Activated naive CD8-positive, alpha-beta T cell (primary cell): ENCODE measurements around the gene GLS.
"Not testable (repeated sequence)": the region's sequence is repeated elsewhere in the genome, so short reads cannot be mapped to it uniquely, and the experiment has no call there.

Experiments used
- H3K27ac Mint-ChIP-seq: one replicate; pipeline ENCODE4 v1.8.0; 2021; ENCODE audit warnings: mixed read lengths
- H3K27me3 Mint-ChIP-seq: one replicate; pipeline ENCODE4 v1.8.0; 2021; ENCODE audit warnings: mixed read lengths
- H3K36me3 Mint-ChIP-seq: one replicate; pipeline ENCODE4 v1.8.0; 2021; ENCODE audit warnings: mixed read lengths
- H3K4me1 Mint-ChIP-seq: one replicate; pipeline ENCODE4 v1.8.0; 2021; ENCODE audit warnings: low read depth, mixed read lengths
- H3K4me3 Mint-ChIP-seq: one replicate; pipeline ENCODE4 v1.8.0; 2021; ENCODE audit warnings: mild to moderate bottlenecking, mixed read lengths
- H3K9me3 Mint-ChIP-seq: one replicate; pipeline ENCODE4 v1.8.0; 2021; ENCODE audit warnings: low read depth, mixed read lengths

The GLS gene

DNA sequence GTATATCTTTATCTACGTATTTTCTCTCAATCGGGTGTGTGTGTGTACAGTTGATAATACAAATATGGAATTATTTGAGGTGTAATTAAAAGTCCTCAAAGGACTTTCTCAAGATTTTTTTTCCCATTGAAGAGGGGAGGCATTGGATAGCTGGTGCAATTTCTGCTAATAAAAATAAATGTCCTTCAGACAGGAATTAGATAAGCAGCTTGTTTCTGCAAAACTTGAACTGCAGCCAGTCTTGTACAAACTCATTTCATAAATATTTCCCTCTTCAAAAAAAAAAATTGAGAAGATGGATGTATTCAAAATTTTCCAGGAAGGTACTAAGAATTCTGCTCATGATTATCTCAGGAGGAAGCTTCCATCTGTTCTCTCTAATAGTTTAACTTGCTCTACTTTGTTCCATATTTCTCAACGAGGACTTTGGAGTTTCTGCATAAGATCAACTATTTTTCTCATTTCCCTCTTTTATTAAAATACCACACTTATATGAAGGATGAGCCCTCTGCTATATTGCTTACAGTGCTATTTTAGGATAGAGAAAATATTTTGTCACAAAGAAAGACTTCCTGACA lies 33.0 kb upstream of the GLS start:
- H3K4me1 Mint-ChIP-seq, result peaks cover 16% of the 10 kb centered on the region
- H3K27ac Mint-ChIP-seq, result no peak overlapping the region

DNA sequence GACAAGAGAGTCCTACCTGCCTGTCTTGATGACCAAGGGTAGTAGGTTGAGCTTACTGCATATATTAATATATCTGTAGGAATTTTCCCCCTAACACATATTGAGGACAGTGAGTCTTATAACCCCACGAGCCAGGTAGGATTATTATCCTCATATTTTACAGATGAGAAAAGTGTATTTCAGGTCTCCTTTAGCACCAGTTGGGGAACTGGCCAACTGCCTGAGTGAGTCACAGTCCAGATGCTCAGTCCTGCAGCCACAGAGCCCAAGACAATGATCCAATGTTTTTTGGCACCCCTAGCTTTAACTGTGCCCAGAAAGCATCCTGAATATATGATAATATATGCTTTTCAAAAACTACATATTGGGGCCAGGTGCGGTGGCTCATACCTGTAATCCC lies 30.8 kb upstream of the GLS start:
- H3K9me3 Mint-ChIP-seq, result no peaks in the 10 kb centered on the region
- no peak overlapping the region for H3K27ac Mint-ChIP-seq
- H3K4me3 Mint-ChIP-seq, result no peak overlapping the region
- H3K4me1 Mint-ChIP-seq, result peaks cover 4% of the 10 kb centered on the region
- H3K27me3 Mint-ChIP-seq, result no peaks in the 10 kb centered on the region
- no peaks in the 10 kb centered on the region for H3K36me3 Mint-ChIP-seq

More for the DNA sequence above, 33.0 kb upstream of the GLS start:
- no peaks in the 10 kb centered on the region for H3K27me3 Mint-ChIP-seq
- H3K4me3 Mint-ChIP-seq, result no peak overlapping the region
- H3K36me3 Mint-ChIP-seq, result peaks cover 6% of the 10 kb centered on the region
- no peaks in the 10 kb centered on the region for H3K9me3 Mint-ChIP-seq

DNA sequence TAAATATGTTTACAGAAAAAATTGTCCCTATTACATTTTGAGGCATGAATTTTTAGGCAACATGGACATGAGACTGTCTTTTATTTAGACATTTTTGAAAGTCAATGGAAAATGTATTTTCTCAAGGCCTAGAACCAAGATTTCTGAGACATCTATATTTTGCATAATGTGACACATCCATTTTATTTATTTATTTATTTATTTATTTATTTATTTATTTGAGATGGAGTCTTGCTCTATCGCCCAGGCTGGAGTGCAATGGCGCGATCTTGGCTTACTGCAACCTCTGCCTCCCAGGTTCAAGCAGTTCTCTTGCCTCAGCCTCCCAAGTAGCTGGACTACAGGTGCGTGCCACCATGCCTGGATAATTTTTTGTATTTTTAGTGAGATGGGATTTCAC lies 27.6 kb upstream of the GLS start:
- not testable (repeated sequence) for H3K4me3 Mint-ChIP-seq, H3K27ac Mint-ChIP-seq, H3K4me1 Mint-ChIP-seq, H3K27me3 Mint-ChIP-seq, H3K9me3 Mint-ChIP-seq, H3K36me3 Mint-ChIP-seq

DNA sequence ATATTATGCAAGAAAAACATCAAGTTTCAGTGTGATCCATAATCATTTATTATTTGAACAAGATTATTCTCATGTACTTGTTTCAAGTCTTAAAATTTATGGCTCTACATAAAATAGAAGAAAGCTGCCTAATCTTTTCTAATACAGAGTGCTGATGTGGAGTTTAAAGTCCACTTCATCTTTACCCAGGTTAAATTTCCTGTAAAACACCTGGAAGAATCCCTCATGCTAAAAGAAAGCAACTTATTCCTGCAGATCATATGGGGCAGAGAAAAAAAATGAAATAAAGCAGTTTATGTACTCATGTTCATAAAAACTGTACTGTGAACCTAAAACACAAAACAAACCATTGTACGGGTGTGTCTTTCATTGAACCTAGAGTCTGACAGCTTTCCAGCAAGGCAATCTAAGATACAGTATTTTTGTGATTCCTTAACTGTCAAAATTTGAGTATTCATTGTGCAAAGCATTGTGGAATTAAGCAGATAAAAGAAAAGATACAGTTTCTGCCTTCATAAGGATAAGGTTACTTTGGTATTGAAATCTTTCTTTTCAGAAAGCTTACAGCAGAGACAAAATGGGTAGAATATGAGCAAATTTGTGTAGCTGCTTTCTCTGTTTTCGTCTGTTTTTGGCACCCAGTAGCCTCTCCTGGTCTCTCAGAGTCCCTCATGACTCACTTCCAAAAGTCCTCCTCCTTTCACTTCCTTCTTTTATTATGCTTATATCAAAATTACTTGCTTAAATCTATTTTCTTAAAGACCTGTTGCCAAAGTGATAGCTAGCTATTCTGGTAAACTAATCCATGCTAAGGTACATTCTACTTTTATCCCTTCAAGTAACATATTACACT lies 26.9 kb upstream of the GLS start:
- Mint-ChIP-seq H3K27ac (no peak overlapping the region), H3K9me3 (no peaks in the 10 kb centered on the region), H3K4me3 (no peak overlapping the region), H3K27me3 (no peaks in the 10 kb centered on the region), H3K36me3 (peaks cover 2% of the 10 kb centered on the region), H3K4me1 (peaks cover 4% of the 10 kb centered on the region)

DNA sequence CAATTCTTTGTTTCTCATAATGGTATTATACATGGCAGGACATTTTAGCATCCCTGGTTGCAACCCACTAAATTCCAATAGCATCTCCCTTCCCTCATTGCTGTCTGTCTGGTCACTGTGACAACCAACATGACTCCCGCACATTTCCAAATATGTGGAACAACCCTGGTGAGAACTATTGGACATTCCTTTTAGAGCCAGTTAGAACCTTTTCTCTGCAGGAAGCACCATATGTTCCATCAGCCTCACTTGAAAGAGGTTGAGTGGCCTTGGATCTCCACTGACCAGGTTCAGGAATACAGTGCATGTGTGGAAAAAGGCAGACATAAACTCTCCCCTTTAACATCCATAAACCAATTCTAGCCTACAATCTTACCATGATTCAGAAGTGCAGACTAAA lies 25.9 kb upstream of the GLS start:
- Mint-ChIP-seq H3K4me3 (no peak overlapping the region), H3K9me3 (no peaks in the 10 kb centered on the region), H3K27ac (no peak overlapping the region), H3K4me1 (peaks cover 2% of the 10 kb centered on the region), H3K36me3 (peaks cover 3% of the 10 kb centered on the region), H3K27me3 (no peaks in the 10 kb centered on the region)

DNA sequence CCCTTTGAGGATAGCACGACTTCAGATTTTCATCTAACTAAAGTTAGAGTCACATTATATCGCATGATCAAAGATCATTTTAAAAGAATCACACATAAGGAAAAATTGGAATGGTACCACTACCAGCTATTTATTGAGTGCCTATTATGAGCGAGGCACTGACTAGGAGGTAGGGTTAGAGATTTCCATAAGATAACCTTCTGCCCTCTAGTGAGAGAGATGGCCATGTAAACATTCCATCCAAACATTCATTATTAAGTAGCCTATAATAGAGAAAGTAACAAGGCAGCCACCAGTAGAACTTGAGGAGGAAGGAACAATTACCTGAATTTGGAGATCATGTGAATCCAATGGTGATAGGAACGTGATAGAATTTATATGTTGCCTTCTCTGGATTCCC lies 25.4 kb upstream of the GLS start:
- Mint-ChIP-seq H3K27ac (no peak overlapping the region), H3K4me3 (no peak overlapping the region), H3K4me1 (peaks cover 2% of the 10 kb centered on the region), H3K36me3 (peaks cover 3% of the 10 kb centered on the region), H3K9me3 (no peaks in the 10 kb centered on the region), H3K27me3 (no peaks in the 10 kb centered on the region)

DNA sequence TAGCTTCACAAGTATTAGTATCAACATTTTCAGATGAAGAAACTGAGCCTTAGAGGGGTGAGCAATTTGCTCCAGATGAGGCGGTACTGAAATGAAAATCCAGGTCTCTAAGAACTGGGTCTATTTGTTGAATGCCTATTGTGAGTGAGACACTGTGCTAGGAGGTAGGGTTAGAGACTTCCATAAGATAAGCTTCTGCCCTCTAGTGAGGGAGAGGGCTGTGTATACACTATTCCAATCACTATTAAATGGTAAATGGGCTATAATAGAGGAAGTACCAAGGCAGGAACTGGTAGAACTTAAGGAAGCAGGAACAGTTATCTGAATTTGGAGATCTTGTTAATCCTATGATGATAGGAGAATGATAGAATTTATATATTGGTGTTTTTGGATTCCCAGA lies 23.6 kb upstream of the GLS start:
- H3K4me3 Mint-ChIP-seq, result no peak overlapping the region
- H3K27ac Mint-ChIP-seq, result no peak overlapping the region
- no peaks in the 10 kb centered on the region for H3K4me1 Mint-ChIP-seq
- H3K27me3 Mint-ChIP-seq, result no peaks in the 10 kb centered on the region
- peaks cover 9% of the 10 kb centered on the region for H3K36me3 Mint-ChIP-seq
- no peaks in the 10 kb centered on the region for H3K9me3 Mint-ChIP-seq

DNA sequence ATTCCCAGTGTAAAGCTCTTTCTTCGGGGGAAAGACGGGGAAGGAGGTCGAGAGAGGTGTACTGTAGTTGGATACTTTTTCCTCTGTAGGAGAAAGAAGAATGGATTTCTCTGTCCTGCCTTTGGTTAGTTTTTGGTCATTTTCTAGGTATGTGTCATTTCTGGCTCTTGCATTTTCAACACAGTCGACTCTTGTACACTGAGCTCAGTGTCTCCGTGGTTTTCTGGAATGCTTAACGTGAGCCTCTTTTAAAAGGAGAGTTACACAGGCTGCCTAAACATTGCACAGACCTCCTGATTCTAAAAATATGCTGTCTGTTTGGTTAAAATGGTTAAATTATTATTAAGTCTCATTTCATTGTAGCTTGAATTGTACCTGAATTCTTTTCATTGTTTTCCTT lies 21.8 kb upstream of the GLS start:
- H3K4me3 Mint-ChIP-seq, result no peak overlapping the region
- no peaks in the 10 kb centered on the region for H3K9me3 Mint-ChIP-seq
- no peak overlapping the region for H3K27ac Mint-ChIP-seq

DNA sequence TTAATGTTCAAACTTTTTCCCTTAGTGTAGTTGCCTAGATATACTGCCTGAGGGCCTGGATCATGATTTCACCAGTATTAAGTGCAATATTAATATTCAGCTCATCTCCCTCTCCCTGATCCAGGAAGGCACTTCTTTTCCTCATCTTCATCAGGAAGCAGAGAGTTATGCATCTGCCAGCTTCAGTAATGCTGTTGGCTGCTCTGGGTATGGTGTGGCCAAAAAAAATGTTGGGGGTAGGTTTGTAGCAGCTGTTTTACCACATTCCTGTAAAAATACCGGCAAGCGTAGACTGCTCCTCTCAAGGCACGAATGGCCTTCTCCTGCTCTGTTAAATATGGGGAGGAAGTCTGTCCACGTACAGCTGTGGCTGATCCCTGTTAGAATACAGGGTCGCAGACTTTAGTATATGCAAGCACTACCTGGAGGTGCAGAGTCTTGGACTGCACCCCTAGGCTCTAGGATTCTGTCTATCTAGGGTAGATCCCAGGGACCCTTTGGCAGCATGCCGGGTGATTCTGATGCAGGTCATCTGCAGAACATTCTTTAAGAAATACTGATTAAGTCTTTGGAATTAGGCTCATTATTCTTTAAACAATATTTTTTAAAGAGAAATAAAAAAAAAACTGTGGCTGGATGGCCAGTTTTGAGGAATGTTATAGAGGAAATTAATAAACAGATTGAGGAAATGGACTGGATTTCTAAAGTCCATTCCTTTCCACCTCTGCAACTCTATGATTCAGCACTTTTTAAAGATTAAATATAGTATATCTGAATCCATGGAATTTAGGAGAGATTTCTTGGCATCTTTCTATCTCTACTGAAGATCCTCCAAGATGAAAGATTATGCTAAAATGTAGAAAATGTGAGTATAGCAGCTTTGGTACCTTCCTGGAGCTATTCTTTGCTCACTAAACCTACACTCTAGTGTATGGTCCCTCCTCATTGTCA lies 21.0 kb upstream of the GLS start:
- Mint-ChIP-seq H3K9me3 (no peaks in the 10 kb centered on the region), H3K36me3 (peaks cover 11% of the 10 kb centered on the region), H3K4me3 (no peak overlapping the region), H3K27ac (no peak overlapping the region), H3K27me3 (no peaks in the 10 kb centered on the region), H3K4me1 (peaks cover 23% of the 10 kb centered on the region)

More for the DNA sequence above, 21.8 kb upstream of the GLS start:
- Mint-ChIP-seq H3K36me3 (peaks cover 11% of the 10 kb centered on the region), H3K27me3 (no peaks in the 10 kb centered on the region), H3K4me1 (peaks cover 15% of the 10 kb centered on the region)

DNA sequence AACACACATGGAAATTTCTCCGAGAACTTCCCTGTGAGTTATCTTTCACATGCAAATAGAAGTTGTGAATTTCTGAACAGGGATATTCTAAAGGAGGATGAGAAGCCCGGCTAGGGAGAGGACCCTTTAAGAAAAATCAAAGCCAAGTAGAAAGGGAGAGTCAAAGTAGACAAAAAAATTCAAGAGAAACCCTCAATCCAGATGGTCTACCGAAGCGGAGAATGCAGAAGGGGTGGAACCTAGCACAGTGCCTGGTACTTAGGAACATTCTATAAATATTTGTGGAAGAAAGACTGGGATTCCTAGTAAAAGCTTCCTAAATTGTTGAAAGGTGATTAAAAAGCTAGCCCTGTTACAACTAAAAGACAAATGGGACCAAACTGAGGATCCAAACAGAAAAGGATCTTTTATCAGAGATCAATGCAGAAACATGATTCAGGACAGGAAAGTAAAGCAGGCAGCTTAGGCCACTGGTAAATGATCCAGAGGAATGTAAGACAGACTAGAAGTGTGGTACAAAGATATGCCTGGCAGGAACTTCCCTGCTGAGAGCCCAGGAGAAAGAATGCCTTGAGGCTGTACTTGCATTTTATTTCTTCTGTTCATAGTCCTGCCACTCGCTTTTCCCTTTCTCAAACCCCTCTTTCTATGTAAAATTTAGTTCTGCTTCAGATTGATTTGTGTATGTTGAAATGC lies 19.5 kb upstream of the GLS start:
- no peaks in the 10 kb centered on the region for H3K9me3 Mint-ChIP-seq
- peaks cover 20% of the 10 kb centered on the region for H3K36me3 Mint-ChIP-seq
- no peak overlapping the region for H3K27ac Mint-ChIP-seq
- no peak overlapping the region for H3K4me3 Mint-ChIP-seq
- peaks cover 24% of the 10 kb centered on the region for H3K4me1 Mint-ChIP-seq
- no peaks in the 10 kb centered on the region for H3K27me3 Mint-ChIP-seq

DNA sequence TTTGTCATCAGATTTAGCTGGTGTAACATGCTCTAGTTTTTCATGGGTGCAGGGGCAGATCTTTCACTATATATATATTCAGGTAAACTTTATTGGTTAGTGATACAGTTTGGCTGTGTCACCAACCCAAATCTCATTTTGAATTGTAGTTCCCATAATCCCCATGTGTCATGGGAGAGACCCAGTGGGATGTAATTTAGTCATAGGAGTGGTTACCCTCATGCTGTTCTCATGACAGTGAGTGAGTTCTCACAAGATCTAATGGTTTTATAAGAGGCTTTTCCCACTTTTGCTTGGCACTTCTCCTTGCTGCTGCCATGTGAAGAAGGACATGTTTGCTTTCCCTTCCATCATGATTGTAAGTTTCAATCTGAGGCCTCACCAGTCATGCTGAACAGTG lies 18.5 kb upstream of the GLS start:
- not testable (repeated sequence) for H3K27me3 Mint-ChIP-seq, H3K4me3 Mint-ChIP-seq, H3K27ac Mint-ChIP-seq, H3K9me3 Mint-ChIP-seq
- H3K4me1 Mint-ChIP-seq, result peaks cover 24% of the 10 kb centered on the region
- peaks cover 26% of the 10 kb centered on the region for H3K36me3 Mint-ChIP-seq

DNA sequence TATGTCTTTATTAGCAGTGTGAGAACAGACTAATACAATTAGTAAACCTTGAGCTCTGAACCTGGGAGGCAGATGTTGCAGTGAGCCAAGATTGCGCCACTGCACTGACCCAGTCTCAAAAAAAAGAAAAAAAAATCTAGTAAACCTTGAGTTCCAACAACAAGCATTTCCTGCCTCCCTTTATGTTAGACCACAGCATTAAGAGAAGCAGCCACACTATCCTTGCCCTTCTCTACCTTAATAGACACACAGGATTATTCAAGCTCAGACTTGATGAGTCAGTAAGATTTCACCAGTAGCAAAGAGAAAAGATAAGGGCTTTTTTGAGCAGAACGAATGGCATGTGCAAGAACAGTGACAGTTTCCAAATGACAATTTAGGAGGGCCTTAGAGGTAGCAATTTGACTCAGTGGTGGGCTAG lies 18.0 kb upstream of the GLS start:
- H3K27ac Mint-ChIP-seq, result no peak overlapping the region
- no peak overlapping the region for H3K4me3 Mint-ChIP-seq
- H3K27me3 Mint-ChIP-seq, result no peaks in the 10 kb centered on the region
- no peaks in the 10 kb centered on the region for H3K9me3 Mint-ChIP-seq
- peaks cover 24% of the 10 kb centered on the region for H3K4me1 Mint-ChIP-seq
- peaks cover 26% of the 10 kb centered on the region for H3K36me3 Mint-ChIP-seq

DNA sequence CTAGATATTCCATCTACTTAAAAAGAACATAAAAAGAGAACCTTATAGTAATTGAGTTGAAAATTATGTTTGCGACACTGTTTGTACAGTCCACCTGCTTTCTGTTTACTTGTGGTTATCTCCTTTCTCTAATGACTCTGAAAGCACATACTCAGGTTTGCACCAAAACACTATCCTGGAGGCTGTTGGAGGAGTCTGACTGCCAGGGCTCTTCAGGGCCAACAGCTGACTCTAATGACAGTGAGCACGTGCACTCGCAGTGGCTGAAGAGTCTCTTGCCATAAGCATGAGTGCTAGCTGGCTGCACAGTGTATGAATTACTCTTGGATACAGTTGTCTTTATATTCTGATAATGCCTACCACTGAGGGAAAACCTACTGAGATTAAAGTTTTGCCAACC lies 16.7 kb upstream of the GLS start:
- Mint-ChIP-seq H3K36me3 (peaks cover 26% of the 10 kb centered on the region), H3K27ac (no peak overlapping the region)

DNA sequence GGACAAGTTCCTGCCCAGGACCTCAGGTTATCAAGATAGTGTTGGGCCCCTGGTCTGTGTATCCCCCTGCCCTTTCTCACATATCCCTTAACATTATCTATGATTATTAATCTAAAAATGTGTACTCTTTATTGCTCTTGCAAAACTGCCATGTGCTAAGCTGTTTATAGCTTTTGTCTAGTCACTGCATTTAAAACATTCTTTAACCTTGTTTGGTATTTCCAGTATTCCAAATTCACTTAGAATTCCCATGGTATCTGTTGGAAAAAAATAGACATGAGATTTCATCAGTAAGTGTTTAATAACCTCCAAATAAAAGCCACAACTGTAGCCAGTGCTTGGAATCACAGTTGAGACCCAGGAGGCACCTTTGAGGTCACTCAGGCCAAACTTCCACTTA lies 16.2 kb upstream of the GLS start:
- Mint-ChIP-seq H3K27me3 (no peaks in the 10 kb centered on the region), H3K27ac (no peak overlapping the region), H3K9me3 (no peaks in the 10 kb centered on the region), H3K4me3 (no peak overlapping the region), H3K36me3 (peaks cover 26% of the 10 kb centered on the region), H3K4me1 (peaks cover 24% of the 10 kb centered on the region)

More for the DNA sequence above, 16.7 kb upstream of the GLS start:
- H3K9me3 Mint-ChIP-seq, result no peaks in the 10 kb centered on the region
- peaks cover 24% of the 10 kb centered on the region for H3K4me1 Mint-ChIP-seq
- H3K27me3 Mint-ChIP-seq, result no peaks in the 10 kb centered on the region
- no peak overlapping the region for H3K4me3 Mint-ChIP-seq
